Lower lobe of right lung (tissue), 2 donors: ENCODE measurements around the gene NLRC3. TPM values are rescaled to one million over a fixed set of nuclear protein-coding genes. Genes with fewer than 3 reads are reported as not detected.

Source experiments
- ATAC-seq, 2 donors: fragments of 200-7000 bp; cut with Tn5 transposase; one replicate each; pipeline ENCODE4 v1.9.1; 2020 to 2022; ENCODE audit warnings: mild to moderate bottlenecking in 2 of 2, moderate library complexity in 2 of 2
- DNase-seq: peaks from one replicate; pipeline ENCODE4 v3.0.0-alpha.2; 2020
- H3K27ac ChIP-seq: fragments of 200-600 bp; one replicate; pipeline ENCODE4 v1.8.0; 2022
- H3K27me3 ChIP-seq: fragments of 200-600 bp; one replicate; pipeline ENCODE4 v1.8.0; 2022; ENCODE audit warnings: low read depth
- H3K36me3 ChIP-seq: fragments of 200-600 bp; one replicate; pipeline ENCODE4 v1.8.0; 2022; ENCODE audit warnings: mild to moderate bottlenecking
- H3K4me1 ChIP-seq: fragments of 200-600 bp; one replicate; pipeline ENCODE4 v1.8.0; 2022
- H3K4me3 ChIP-seq: fragments of 200-600 bp; one replicate; pipeline ENCODE4 v1.8.0; 2022; ENCODE audit warnings: mild to moderate bottlenecking
- H3K9me3 ChIP-seq: fragments of 200-600 bp; one replicate; pipeline ENCODE4 v1.8.0; 2022
- CTCF ChIP-seq: fragments of 200-600 bp; IDR thresholded peaks from one replicate; pipeline ENCODE4 v1.8.0; 2022; ENCODE audit warnings: antibody characterized with exemption, mild to moderate bottlenecking
- intact Hi-C: fragments of 100-400 bp; cut with DNase I; formaldehyde crosslinking; loops from one replicate; pipeline ENCODE4 v1.11.0; 2022
- total RNA-seq: library from RNA; stranded (reverse); fragmentation: NEBNext Ultra II Directional; extraction: Animal tissue kit (Norgen Biotek cat#: 25700); gene quantifications from one replicate; pipeline ENCODE4 v1.2.1, GENCODE V29; 2021
- donor health status: DM: no; HTN: yes; CAD: no; lungs with severe emphysema.

Gene NLRC3
- total RNA-seq, 1 donor from 2014 or later = 3.9 TPM

GRCh38 chr16:3518986-3519348 is 58.2 kb downstream of the NLRC3 start:
- no peak overlapping the region for H3K4me3 ChIP-seq
- no peaks in the 10 kb centered on the region for H3K27me3 ChIP-seq
- intact Hi-C loops = no loop called here
- H3K36me3 ChIP-seq = peaks cover 88% of the 10 kb centered on the region
- no peak for TF ChIP-seq CTCF
- ATAC-seq = no peak
- DNase-seq = no peak
- no peaks in the 10 kb centered on the region for H3K9me3 ChIP-seq
- H3K4me1 ChIP-seq = no peaks in the 10 kb centered on the region
- no peak overlapping the region for H3K27ac ChIP-seq

GRCh38 chr16:3518292-3518985 is 58.8 kb downstream of the NLRC3 start:
- Histone ChIP-seq H3K27ac (no peak overlapping the region), H3K27me3 (no peaks in the 10 kb centered on the region), H3K4me3 (no peak overlapping the region), H3K36me3 (peaks cover 88% of the 10 kb centered on the region), H3K4me1 (no peaks in the 10 kb centered on the region), H3K9me3 (no peaks in the 10 kb centered on the region)
- intact Hi-C loops = no loop called here
- no peak for ATAC-seq
- TF ChIP-seq CTCF = no peak
- DNase-seq = no peak

GRCh38 chr16:3515897-3516296 is 61.3 kb downstream of the NLRC3 start:
- H3K36me3 ChIP-seq = peaks cover 89% of the 10 kb centered on the region
- no peaks in the 10 kb centered on the region for H3K9me3 ChIP-seq
- H3K4me1 ChIP-seq = no peaks in the 10 kb centered on the region
- TF ChIP-seq CTCF = no peak
- DNase-seq (no peak), ATAC-seq (no peak)
- no peaks in the 10 kb centered on the region for H3K27me3 ChIP-seq
- H3K27ac ChIP-seq = no peak overlapping the region
- H3K4me3 ChIP-seq = no peak overlapping the region
- intact Hi-C loops = no loop called here

GRCh38 chr16:3514621-3515020 is 62.6 kb downstream of the NLRC3 start:
- no peak overlapping the region for H3K27ac ChIP-seq
- H3K36me3 ChIP-seq = peaks cover 88% of the 10 kb centered on the region
- ATAC-seq (no peak), DNase-seq (no peak)
- no peak for TF ChIP-seq CTCF
- H3K4me1 ChIP-seq = no peaks in the 10 kb centered on the region
- intact Hi-C loops = no loop called here
- H3K9me3 ChIP-seq = no peaks in the 10 kb centered on the region
- H3K27me3 ChIP-seq = no peaks in the 10 kb centered on the region
- no peak overlapping the region for H3K4me3 ChIP-seq

- H3K4me3 ChIP-seq = no peak overlapping the region
- no peak for ATAC-seq
- intact Hi-C loops = no loop called here
- no peaks in the 10 kb centered on the region for H3K9me3 ChIP-seq
- no peaks in the 10 kb centered on the region for H3K27me3 ChIP-seq
- no peak overlapping the region for H3K27ac ChIP-seq
- DNase-seq = no peak
- H3K4me1 ChIP-seq = no peaks in the 10 kb centered on the region
- H3K36me3 ChIP-seq = peaks cover 88% of the 10 kb centered on the region
- no peak for TF ChIP-seq CTCF
These were observed 63.2 kb downstream of the NLRC3 start for GRCh38 chr16:3513892-3514583.
